GM21529 (cell line): ENCODE measurements around the gene SLC1A3.
"Not testable (repeated sequence)": the region's sequence is repeated elsewhere in the genome, so short reads cannot be mapped to it uniquely, and the experiment has no call there.

Experiments used
- ATAC-seq: cut with Tn5 transposase; IDR thresholded peaks from one replicate; pipeline ENCODE4 v1.9.1; 2021; ENCODE audit not compliant: unreplicated experiment

The SLC1A3 gene

DNA sequence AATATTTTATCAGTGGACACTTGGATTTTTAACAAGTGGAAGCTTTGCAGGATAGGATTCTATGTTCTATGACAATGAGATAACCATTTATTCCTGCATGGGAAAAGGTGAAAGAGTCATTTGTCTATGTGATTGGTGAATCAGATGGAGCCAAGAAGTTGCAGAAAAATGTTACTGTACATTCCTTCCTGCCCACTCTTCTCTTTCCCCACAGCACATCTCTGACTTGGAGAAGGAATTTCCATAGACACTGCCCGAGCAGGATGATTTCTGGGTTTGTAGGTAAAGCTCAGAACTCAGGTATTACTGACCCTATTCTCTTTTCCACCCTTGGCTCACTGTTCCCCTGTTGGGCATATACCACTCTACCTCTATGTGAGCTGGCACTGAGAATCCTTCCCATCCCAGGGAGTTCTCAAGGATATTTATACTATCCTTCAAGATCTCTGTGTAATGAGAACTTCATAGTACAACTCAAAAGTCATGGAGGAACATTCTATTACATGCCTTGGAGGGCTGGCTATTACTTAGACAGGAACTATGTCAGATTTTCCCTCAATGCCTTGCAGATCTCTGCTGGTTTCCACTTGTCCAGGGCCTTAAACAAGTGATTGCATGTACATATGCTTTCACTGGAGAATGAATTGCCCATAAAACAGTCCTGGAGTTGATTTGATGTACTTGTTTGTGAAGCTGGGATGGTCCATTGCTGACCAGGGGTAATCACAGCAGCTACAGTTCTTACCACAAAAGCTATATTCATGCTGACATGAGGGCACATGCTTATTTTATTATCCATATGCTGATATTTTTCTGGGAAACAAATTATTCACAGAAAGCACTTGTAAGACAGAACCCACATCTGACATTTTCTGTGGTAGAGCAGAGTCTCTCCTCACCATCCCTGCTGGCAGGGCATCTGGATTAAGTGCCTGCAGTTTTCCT lies 24.1 kb downstream of the SLC1A3 start:
- ATAC-seq: no peak

DNA sequence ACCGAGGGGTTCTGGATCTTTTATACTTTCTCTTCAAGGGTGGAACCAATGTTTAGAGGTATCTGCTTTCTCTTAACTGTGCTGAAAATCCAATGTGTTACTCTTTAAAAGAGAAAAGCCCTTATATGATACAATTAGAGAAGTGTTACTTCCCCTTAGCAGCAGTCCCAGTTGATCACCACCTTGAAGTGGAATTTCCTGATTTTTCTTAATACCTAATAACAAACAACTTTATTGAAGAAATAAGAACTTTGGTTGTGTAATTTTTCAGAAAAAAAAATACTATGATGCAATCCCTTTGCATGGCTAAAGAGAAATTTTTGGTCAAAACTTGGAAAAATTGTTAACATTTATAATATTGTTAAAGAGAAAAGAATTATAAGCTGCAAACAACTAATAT lies 24.7 kb downstream of the SLC1A3 start:
- ATAC-seq: no peak

DNA sequence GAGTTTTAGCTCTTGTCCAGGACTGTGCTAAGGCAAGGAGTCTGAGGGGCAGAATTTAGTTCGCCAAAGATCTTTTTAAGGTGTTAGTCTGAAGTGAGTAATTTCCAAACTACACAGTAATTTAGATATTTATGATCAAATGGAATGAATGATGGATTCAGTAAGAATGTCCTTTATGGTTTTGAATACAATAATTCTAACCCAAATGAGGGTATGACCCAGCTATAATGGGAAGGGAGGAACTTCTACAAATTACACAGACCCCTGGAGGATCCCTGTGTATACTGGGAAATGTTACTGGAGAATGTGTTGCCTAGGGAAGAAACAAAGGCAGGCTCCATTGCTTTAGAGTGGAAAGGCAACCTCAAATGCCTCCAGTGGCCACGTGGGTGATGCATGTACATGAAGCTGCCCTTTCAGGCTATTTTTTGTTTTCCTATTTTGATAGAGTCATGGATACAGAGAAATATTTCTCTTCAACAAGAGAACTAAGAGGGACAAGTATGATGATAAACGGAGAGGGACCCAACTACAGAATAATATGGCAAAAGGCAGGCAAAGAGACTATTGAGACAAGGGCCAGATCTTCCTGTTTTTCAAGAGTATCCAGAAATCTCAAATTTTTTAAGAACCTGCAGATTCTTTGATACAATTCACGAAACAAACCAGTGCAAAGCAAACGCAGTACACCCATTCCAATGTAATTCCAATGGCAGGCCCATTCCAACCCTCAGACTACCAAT lies 25.4 kb downstream of the SLC1A3 start:
- ATAC-seq: no peak

DNA sequence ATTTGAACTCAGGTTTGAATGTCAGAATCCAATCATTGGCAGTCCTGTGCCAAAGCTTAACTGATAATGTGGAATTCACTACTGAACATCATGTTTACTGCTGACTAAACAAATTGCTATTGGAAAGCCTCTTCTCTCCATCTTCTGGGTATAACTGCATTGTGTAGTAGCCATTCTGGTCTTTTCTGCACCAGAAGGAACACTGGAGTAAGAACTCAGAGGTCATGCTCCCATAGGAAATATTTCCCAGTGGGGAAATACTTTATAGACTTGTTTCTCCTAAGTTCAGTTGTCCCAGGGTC lies 25.9 kb downstream of the SLC1A3 start:
- no peak for ATAC-seq

DNA sequence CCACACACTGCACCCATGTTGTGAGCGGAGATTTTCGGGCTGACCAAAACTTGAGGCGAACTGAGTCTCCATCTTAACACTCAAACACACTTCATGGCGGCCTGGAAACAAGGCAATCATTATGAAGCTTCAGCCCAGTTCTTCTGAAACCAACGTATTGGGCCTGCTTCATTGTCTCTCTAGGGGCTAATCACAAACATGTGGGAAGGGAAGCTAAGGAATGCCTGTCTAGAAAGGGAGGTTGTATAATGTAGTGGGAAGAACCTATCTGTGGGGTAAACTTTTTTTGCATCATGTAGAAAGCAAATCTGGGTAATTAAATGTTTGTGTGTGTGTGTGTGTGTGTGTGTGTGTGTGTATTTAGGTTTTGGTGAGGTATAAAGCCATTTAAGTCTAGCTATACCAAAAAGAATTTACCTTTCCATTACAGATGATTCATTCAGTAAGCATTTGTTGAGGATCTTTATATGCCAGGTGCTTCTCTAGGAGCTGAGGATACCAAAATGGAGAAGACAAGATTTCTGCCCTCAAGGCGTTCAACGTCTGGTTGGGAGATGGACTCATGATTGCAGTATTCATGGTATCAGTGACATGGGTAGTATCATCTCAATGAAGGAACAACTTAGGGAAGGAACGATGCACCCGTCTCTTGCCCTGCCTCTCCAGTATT lies 29.4 kb downstream of the SLC1A3 start:
- ATAC-seq: no peak

DNA sequence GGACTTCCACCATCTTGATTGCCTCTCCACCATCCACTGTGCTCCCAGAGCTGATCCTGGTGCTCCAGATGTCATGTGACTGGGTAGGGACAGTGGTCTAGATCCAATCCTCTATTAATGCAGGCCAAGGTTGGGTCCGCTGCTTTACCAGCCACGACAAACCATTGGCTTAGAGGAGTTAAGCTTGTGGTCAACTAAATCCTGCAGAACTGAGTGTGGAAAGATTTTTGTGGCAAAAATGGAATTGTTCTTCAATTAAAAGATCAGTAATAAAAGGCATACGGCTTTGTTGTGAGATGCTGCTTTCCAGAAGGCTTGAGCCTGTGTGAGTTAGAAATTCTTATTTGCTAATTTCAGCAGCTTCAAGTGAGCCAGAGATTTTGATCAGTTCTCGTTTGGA lies 30.7 kb downstream of the SLC1A3 start:
- ATAC-seq: no peak

DNA sequence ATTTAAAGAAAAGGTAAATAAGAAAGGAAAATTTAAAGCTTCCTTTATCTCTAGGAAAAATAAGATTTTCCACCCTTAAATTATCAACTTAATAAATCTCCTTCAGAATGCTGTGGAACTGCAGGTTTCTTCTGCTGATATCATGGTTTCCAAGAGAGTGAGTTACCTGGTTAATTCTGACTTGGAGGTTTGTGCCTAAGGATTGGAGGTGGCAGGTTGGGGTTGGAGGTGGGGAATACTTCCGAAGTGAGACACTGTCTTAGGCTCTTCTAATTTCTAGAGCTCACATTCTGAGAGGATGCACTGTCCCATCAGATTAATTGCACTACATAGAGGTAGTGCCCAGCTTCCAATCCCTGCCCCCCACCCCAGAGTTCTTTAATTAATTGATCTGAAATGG lies 31.1 kb downstream of the SLC1A3 start:
- no peak for ATAC-seq

DNA sequence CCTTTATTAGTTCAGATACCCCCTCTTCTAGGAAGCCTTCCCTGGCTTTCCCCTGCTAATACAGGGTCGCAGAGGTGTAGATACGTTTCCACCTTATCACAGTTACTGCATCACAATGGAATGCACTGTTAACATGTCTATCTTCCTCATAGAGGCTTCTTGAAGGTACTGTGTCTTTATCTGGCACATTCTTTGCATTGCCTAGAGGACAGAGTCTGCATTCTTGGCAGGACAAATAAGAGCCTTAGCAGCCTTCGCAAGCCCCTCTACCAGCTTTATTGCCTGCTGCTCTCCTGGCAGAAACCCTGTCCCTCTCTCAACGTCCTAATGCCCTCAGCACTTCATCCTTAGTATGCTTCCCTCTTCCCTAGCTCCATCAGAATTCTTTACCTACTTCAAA lies 31.6 kb downstream of the SLC1A3 start:
- ATAC-seq: no peak

DNA sequence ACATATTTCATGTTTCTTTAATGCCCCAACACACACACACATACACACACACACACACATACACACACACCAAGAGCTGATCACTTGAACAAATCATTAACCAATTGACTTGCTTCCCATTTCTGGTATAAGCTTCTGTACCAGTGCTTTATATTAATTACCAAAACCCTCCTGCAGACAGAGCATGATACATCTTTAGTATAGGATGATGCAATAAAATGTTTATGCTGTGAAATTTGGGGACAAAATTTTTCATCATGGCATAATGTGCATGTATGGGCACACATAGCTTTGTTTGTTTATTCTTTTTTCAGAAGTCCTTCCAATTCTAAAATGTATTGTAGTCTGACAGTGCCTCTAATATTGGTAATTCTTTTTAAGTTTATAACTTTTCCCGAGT lies 34.5 kb downstream of the SLC1A3 start:
- no peak for ATAC-seq

DNA sequence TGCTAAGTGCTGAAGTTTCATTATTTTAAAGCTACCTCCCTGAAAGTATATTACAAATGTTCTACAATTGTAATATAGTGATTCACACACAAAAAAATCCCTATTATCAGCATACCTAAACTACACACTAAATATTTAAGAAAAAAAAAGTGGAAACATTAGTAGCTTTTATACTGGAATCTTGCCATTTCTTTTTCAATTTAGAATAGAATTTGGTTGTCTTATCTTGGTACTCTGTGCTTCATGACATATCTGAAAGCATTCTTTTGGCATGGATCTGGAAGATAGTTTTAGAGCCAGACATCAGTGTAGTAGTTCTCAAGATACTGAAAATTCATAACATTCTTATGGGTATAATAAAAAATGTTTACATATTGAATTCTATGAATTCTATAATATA lies 35.0 kb downstream of the SLC1A3 start:
- no peak for ATAC-seq

DNA sequence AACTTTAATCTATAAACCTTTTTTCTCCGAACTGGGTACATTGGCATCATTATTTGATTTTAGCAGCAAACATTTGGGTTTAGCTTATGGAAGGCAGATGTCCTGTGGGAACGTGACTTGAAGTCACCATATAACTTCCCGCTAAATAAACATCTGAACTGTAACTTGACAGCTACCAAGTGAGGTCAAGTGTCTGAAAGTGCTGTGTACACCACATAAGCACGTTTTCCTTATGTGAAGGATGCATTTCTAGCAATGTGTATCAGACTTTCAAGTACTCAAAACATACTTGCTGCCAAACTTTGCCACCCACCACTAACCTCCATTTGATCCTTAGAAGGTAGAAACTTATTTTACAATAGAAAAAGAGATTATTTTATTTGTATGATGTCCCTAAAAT lies 35.7 kb downstream of the SLC1A3 start:
- no peak for ATAC-seq

DNA sequence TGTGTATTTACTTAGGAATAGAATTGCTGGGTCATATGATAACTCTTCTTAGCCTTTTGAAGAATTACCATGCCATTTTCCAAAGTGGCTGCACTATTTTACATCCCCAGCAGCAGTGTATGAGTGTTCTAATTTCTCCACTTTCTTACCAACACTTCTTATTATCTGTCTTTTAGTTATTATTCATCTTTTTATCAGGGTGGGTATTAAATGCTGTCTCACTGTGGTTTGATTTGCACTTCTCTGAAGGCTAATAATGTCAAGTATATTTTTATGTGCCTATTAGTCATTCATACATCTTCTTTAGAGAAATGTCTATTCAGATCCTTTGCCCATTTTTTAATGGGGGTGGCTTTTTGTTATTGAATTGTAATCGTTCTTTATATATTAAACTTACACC lies 36.8 kb downstream of the SLC1A3 start:
- ATAC-seq: no peak

DNA sequence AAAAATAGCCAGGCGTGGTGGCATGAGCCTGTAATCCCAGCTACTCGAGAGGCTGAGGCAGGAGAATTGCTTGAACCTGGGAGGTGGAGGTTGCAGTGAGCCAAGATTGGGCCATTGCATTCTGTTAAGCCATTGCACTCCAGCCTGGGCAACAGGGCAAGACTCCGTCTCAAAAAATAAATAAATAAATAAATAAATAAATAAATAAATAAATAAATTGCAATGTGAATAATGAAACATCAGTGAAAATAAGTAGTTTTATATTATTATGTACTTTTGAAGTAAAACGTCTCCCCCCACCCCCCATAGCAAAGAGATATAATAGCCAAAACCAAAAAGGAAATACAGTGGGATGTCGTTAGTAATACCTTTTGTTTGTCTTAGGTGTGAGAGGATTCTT lies 37.4 kb downstream of the SLC1A3 start:
- not testable (repeated sequence) for ATAC-seq

DNA sequence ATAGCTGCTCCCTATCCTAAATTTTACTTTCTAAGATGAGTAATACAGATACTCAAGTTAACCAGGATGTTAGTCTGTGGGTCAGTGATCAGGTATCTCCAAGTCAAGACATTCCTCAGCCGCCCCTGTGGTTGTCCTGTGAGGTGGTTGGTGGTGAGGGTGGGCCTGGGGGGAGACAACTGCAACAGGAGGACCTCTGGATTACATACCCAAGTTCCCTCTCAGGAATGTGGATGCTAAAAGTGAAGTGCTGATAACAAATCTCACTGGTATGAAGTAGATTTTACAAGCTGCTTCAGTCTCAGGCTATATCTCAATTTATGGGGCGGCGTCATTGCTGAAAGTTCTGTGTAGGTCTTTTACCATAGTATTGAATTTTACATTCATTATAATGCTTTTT lies 38.3 kb downstream of the SLC1A3 start:
- ATAC-seq: no peak

DNA sequence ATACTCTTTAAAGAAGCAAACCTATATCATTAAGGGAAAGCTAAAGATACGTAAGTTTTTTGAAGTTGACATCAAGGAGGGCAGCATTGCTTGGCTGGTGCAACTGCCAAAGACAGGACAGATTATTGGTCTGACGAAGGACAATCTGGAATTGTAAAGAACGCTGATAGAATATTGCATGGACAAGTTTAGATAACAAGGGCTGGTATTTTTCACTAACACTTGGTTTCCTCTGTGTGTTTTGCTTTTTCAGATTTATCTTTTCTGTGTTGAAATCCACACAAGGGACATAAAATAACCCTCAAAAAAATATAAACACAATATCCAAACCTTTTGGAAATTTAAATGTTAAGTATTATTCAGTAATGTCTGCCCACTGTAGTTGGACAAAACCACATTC lies 39.7 kb downstream of the SLC1A3 start:
- ATAC-seq: no peak

DNA sequence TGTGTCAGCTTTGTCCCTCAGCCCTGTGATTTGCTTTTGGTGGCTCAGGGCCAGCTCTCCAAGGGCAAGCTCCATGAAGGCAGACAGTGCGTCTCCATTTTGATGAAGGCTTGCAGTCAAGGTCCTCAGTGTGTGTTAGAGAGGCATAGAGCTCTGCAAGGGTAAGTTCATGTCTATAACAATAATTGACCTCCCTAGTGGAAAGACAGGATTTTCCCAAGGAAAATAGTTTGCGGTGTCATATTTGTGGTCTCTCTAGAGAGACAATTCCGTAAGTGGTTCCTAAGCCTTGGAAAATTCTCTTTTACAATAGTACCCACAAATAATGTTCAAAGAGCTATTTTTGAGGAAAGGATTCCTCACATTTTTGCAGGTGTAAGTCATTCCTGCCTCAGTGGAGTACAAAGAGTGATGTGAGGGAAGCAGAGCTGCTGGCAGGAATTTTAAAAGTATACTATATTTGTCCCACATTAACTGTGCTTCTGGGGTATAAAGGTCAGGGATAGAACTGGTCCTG lies 40.2 kb downstream of the SLC1A3 start:
- no peak for ATAC-seq

DNA sequence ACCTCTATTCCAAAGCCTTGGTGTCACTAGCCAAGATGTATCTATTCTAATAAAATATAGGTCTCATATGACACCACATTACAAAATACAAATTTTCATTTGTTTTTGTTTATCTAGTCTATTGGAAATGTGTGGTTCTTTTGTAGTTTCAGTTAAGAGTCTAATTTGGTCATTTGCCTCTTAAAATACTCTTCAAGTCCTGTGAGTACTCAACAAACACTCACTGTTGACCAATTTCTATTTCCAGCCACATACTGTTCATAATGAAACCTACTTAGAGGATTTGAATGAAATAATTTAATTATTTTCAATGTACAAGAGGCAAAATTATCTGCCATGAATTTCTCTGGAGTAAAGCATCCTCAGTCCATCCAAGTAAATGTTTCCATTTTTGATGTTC lies 40.6 kb downstream of the SLC1A3 start:
- ATAC-seq: no peak

DNA sequence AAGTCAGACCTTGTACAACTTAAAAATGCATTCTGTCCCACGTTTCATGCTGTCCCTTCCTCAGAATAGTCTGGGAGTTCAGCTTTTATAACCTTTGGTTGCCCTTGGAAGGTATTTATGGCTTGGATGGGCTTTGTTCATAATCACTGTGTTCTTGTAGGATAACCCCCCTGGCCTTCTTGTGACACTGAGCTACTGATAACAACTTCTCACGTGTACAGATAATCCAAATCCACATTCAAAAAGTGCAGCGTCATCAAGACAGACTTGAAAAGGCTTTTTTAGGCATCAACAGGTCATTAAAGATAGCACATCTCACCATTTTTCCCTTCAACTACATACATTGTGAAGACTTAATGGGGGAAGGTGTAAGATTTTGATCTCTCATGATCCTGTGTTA lies 42.0 kb downstream of the SLC1A3 start:
- no peak for ATAC-seq

DNA sequence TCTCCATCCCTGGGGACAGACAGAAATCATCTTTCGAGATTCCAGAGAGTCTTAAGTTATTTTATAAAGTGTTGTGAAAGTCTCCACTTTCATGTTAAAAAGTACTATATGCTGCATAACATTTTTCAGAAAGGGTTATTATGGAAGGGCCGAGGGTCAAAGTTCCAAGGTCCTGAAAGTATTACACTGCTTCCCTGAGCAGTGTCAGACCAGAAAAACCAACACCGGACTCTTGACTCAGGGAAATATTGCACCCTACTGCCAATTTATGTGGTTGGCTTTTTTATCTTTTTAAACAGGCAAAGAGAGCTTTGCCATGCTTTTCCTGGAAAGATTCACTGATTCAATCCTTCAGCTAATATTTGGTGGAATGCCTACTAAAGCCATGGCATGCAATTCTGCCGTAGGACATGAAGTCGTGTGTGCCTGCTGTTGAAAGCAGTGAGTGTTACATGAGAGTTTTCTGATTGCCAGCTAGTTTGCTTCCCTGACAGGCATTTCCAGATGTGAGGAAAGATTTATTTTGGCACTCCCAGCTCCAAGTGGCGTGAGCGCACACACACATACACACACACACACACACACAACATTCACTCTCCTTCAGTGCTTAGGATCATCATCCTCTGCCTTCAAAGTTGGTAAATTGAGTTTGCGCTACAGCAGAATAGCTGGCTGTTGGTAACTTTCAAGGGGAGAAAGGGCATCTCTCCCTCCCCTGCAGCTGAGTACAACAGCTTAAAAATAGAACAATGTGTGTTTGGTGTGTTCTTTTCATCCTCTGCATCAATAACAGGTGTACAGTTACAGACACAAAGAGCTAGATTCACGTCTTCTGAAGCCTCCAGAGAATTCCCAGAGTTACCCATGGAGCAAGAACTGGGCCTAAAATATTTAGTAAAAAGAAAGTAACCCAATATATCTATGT lies 45.6 kb downstream of the SLC1A3 start:
- no peak for ATAC-seq

DNA sequence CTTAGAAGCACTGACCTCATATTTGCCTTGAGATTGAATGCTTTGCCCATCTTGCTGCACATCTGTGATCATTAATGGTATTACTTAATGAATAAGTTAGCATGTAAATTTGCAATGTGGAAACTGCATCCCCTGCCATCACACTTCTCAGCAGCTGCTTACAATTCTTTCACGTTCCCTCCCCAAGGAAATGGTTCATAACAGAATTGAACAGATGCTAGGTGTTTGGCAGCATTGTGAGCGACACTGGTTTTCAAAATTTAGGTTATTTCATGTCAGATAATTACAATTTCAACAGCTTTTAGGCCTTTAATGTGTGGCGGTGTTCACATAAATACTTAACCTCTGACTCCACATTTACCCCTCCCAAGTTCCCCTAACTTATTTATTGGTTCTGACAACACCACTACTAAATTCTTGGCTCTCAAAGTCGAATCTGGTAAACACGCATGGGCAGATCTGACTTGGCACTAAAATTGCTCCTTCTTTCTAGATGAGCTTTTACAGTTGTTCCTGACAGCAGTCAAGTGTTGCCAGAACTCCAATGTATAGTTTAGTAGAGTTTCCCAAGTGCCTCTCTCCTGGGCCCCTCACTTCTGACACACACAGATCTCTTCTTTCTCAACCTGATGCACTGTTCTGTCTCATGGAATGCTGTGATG lies 46.8 kb downstream of the SLC1A3 start:
- no peak for ATAC-seq
